GM12891 (cell line): Measurements from ENCODE around the gene CTNND2.
"Not testable (repeated sequence)": the region's sequence is repeated elsewhere in the genome, so short reads cannot be mapped to it uniquely, and the experiment has no call there.

Experiments
- DNase-seq: peaks from one replicate; pipeline ENCODE4 v3.0.0; 2011; ENCODE audit warnings: low spot score; ENCODE audit not compliant: insufficient read length
- FAIRE-seq: peaks from 2 replicates; lab custom pipeline; 2011; peaks lifted over from hg19 to GRCh38; lab: Jason Lieb, UNC
- PAX5 ChIP-seq: IDR thresholded peaks from 2 replicates; pipeline ENCODE4 v1.6.1; 2011; ENCODE audit warnings: low read length, moderate library complexity, mild to moderate bottlenecking; ENCODE audit not compliant: insufficient read depth, severe bottlenecking
- POLR2A ChIP-seq: IDR thresholded peaks from 2 replicates; pipeline ENCODE4 v1.6.1; 2011; ENCODE audit warnings: low read depth, low read length, control low read depth
- POLR2AphosphoS5 ChIP-seq: IDR thresholded peaks from 2 replicates; pipeline ENCODE4 v1.6.1; 2011; ENCODE audit warnings: low read depth, low read length, control low read depth
- POU2F2 ChIP-seq: IDR thresholded peaks from 2 replicates; pipeline ENCODE4 v1.6.1; 2011; ENCODE audit warnings: low read depth, mild to moderate bottlenecking, control low read depth, low read length, moderate library complexity
- SPI1 ChIP-seq: IDR thresholded peaks from 2 replicates; pipeline ENCODE4 v1.6.1; 2011; ENCODE audit warnings: low read depth, low read length, control low read depth
- TAF1 ChIP-seq: IDR thresholded peaks from 2 replicates; pipeline ENCODE4 v1.6.1; 2011; ENCODE audit warnings: low read depth, low read length, control low read depth

CTNND2 gene

DNA sequence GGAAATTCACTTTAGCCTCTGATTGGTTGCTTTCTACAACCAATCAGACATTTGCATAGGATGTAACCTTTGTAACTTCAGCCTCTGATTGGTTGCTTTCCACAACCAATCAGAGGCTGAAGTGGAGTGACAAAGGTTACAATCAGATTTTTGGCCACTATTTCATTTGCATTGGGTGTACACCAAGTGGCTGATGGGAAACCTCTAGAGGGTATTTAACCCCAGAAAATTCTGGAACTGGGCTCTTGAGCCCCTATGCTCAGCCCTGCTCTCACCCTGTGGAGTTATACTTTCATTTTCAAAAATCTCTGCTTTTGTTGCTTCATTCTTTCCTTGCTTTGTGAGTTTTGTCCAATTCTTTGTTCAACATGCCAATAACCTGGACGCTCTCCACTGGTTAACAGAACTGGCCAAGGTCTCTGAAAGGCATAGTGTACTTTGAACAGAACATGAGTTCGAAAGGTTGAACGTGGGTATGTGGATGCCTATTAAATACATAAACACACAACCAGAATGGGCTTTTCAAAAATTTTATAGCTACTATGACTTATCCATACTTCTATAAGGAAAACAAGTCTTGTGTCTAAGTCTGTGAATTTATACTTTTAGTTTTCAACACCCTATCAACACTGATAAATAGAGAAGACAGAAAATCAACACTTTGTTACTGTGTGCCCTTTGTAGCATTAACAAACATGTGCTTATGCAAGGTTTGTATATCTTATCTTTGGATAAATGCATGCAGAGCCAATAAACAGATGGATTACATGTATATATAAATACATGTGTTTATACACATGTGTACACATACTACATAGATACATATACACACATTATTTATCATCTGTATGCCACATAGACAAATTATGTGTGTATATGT lies 568.1 kb downstream of the CTNND2 start:
- no peak for FAIRE-seq

DNA sequence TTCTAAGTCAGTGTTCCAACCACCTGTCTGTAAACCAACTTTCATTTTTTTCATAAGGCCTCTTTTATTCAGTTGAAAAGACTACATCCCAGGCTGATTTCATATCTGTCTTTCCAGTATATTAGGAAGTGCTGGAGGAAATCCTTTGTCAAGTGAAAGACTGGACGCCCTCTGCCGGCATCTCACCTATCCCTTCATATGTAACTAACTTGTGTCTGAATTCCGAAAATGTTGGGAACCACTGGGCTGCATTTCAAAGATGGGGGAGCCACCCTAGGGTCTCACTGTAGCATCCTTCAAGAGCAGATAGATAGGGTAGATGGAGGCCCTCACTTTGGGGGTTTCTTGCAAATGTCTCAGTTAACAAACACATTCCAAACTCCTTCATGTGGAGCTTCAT lies 569.8 kb downstream of the CTNND2 start:
- DNase-seq: no peak
- TF ChIP-seq POLR2A: no peak
- TF ChIP-seq PAX5: no peak
- no peak for FAIRE-seq

More for the DNA sequence above, 568.1 kb downstream of the CTNND2 start:
- TF ChIP-seq TAF1: no peak
- TF ChIP-seq POU2F2: no peak
- no peak for TF ChIP-seq PAX5
- no peak for TF ChIP-seq POLR2A
- TF ChIP-seq POLR2AphosphoS5: no peak
- TF ChIP-seq SPI1: no peak
- DNase-seq: no peak

- DNase-seq (no peak), FAIRE-seq (no peak)
- no peak for TF ChIP-seq TAF1
- TF ChIP-seq PAX5: no peak
- TF ChIP-seq POLR2A: no peak
- TF ChIP-seq SPI1: no peak
- TF ChIP-seq POU2F2: no peak
- no peak for TF ChIP-seq POLR2AphosphoS5
Measured at GRCh38 chr5:11329679-11330078, 574.6 kb downstream of the CTNND2 start.

GRCh38 chr5:11324521-11325289 lies 579.5 kb downstream of the CTNND2 start:
- DNase-seq (no peak), FAIRE-seq (no peak)
- no peak for TF ChIP-seq POU2F2
- TF ChIP-seq POLR2AphosphoS5: no peak
- no peak for TF ChIP-seq PAX5
- TF ChIP-seq POLR2A: no peak
- no peak for TF ChIP-seq TAF1
- no peak for TF ChIP-seq SPI1

- no peak for DNase-seq
- TF ChIP-seq PAX5 (no peak), POLR2AphosphoS5 (no peak), POU2F2 (no peak), SPI1 (no peak), POLR2A (no peak), TAF1 (no peak)
- no peak for FAIRE-seq
Measured at GRCh38 chr5:11323761-11324160, 580.5 kb downstream of the CTNND2 start.

DNA sequence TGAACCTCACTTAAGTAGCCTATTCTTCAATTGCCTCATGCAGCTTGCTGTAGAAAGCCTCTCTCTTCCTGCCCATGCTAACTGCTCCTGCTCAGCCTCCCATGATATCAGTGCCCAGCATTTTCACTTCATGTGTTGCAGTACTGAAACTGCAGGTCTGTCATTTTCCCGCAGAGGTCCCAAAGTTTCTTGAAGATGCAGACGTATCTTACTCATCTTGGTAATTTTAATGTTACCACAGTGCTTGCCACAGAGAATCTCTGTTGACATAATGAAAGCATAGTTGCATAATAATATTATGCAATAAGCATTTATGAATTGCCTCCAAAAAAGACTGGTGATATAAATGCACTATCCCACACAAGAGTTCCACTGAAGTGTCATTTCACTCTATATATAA lies 582.1 kb downstream of the CTNND2 start:
- TF ChIP-seq POLR2AphosphoS5: no peak
- no peak for TF ChIP-seq POU2F2
- no peak for TF ChIP-seq TAF1
- no peak for TF ChIP-seq PAX5
- TF ChIP-seq POLR2A: no peak
- TF ChIP-seq SPI1: no peak
- DNase-seq: no peak
- FAIRE-seq: no peak

DNA sequence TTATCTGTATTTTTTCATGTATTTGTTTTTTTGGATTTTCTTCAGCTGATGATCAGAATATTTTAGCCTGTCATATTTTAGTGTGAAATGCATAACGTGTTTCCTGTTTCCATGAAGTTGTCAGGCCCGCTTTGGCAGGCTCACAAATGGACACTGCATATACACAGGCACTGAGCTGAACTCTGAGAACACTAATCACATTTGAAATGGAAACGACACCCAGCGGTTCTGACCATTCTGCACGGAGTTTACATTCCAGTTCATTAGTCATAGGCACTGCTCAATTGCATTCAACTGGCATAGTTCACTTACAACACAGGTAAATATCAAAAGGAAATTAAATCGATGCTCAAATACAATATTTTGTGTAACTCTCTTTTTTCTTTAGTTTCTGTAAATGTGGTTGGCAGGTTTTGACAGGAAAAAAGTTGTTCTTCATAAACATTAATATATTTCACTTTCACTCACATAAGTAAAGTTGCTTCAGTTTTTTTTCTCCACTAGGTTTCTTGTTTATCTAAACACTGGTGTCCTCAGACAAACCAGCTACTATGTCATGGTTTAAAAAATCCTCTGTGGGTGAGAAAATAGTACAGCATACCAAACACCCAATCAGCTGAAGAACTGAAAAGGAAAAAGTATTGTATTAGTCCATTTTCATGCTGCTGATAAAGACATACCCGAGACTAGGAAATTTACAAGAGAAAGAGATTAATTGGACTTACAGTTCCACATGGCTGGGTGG lies 584.2 kb downstream of the CTNND2 start:
- DNase-seq (no peak), FAIRE-seq (no peak)
- TF ChIP-seq PAX5 (no peak), POLR2AphosphoS5 (no peak), SPI1 (no peak), POU2F2 (no peak), TAF1 (no peak), POLR2A (no peak)

- not testable (repeated sequence) for FAIRE-seq, DNase-seq
Measured at GRCh38 chr5:11313694-11314093, 590.6 kb downstream of the CTNND2 start.

DNA sequence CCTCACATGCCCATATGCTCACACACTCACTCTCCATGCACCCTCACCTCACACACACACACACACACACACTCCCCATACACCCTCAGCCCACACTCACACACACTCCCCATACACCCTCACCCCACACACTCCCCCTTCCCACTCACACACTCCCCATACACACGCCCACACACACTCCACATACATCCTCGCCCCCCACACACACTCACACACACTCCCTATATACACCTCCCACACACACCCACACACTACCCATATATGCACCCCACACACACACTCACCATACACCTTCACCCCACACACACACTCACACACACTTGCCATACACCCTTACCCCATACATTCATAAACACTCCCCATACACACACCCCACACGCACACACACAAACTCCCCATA lies 592.5 kb downstream of the CTNND2 start:
- DNase-seq (no peak), FAIRE-seq (no peak)
- TF ChIP-seq POU2F2 (no peak), PAX5 (no peak), TAF1 (no peak), POLR2AphosphoS5 (no peak), SPI1 (no peak)
